IMR-90 (cell line): ENCODE results near the gene AUTS2. TPM values are rescaled to one million over a fixed set of nuclear protein-coding genes. Genes with fewer than 3 reads are reported as not detected.

Source experiments
- ATAC-seq: fragments of 200-7000 bp; cut with Tn5 transposase; 2 replicates; pipeline ENCODE4 v1.9.1; 2020; ENCODE audit warnings: low read depth, mild to moderate bottlenecking, moderate library complexity
- BruUV-seq: library from RNA; stranded (reverse); fragments of 400-500 nt; replicated peaks from 2 replicates; lab custom pipeline; 2021; lab: Mats Ljungman, UMichigan
- CTCF ChIA-PET: fragments of 300-600 bp; formaldehyde crosslinking; extraction: SDS; loops from one replicate; lab custom pipeline; 2021; ENCODE audit warnings: antibody characterized with exemption; lab: Yijun Ruan, JAX
- POLR2A ChIA-PET: fragments of 300-600 bp; sonication (Branson Sonifier 250); formaldehyde crosslinking; loops from one replicate; lab custom pipeline; 2022; ENCODE audit warnings: antibody characterized with exemption; ENCODE audit not compliant: unreplicated experiment; lab: Charles Lee
- DNase-seq: peaks from one replicate; pipeline ENCODE4 v3.0.0; 2013
- H2AFZ ChIP-seq: replicated peaks from 2 replicates; pipeline ENCODE3; 2013; ENCODE audit warnings: low read length, mild to moderate bottlenecking; ENCODE audit not compliant: poor library complexity
- H2AK5ac ChIP-seq: 2 replicates; pipeline ENCODE4 v1.6.1; 2013; ENCODE audit warnings: low read depth, low read length, inconsistent platforms
- H2AK9ac ChIP-seq: replicated peaks from 2 replicates; pipeline ENCODE3; 2013; ENCODE audit warnings: mild to moderate bottlenecking, low read depth, low read length, moderate library complexity; ENCODE audit not compliant: poor library complexity
- H2BK120ac ChIP-seq: 2 replicates; pipeline ENCODE4 v1.6.1; 2013; ENCODE audit warnings: low read depth, low read length, inconsistent platforms
- H2BK15ac ChIP-seq: 3 replicates; pipeline ENCODE4 v1.6.1; 2013; ENCODE audit warnings: low read depth, low read length, inconsistent platforms
- H2BK20ac ChIP-seq: 2 replicates; pipeline ENCODE4 v1.6.1; 2013; ENCODE audit warnings: low read depth, mild to moderate bottlenecking, inconsistent platforms, low read length, moderate library complexity
- H2BK5ac ChIP-seq: 2 replicates; pipeline ENCODE4 v1.6.1; 2013; ENCODE audit warnings: mild to moderate bottlenecking, low read depth, low read length, inconsistent platforms; ENCODE audit not compliant: poor library complexity, severe bottlenecking
- H3K14ac ChIP-seq: replicated peaks from 2 replicates; pipeline ENCODE4 v1.6.1; 2013; ENCODE audit warnings: low read depth, low read length, inconsistent platforms
- H3K18ac ChIP-seq: 2 replicates; pipeline ENCODE4 v1.6.1; 2013; ENCODE audit warnings: low read depth, low read length, control low read depth
- H3K23ac ChIP-seq: 2 replicates; pipeline ENCODE4 v1.6.1; 2013; ENCODE audit warnings: low read depth, low read length, inconsistent platforms
- H3K27ac ChIP-seq: 2 replicates; pipeline ENCODE4 v1.5.1; 2013; ENCODE audit warnings: mild to moderate bottlenecking, control low read depth, low read length; ENCODE audit not compliant: insufficient read depth
- H3K27me3 ChIP-seq: 2 replicates; pipeline ENCODE4 v1.6.1; 2013; ENCODE audit warnings: low read length; ENCODE audit not compliant: control insufficient read depth, insufficient read depth
- H3K36me3 ChIP-seq: 2 replicates; pipeline ENCODE4 v1.6.1; 2013; ENCODE audit warnings: low read length, mixed read lengths; ENCODE audit not compliant: control insufficient read depth, insufficient read depth
- H3K4ac ChIP-seq: 2 replicates; pipeline ENCODE4 v1.6.1; 2013; ENCODE audit warnings: low read depth, low read length, inconsistent platforms
- H3K4me1 ChIP-seq: 2 replicates; pipeline ENCODE4 v1.6.1; 2013; ENCODE audit warnings: low read length, mixed read lengths; ENCODE audit not compliant: control insufficient read depth, insufficient read depth
- H3K4me2 ChIP-seq: 2 replicates; pipeline ENCODE4 v1.6.1; 2013; ENCODE audit warnings: low read depth, mild to moderate bottlenecking, control low read depth, low read length, moderate library complexity
- H3K4me3 ChIP-seq: 2 replicates; pipeline ENCODE4 v1.5.1; 2013; ENCODE audit warnings: low read depth, mild to moderate bottlenecking, control low read depth, low read length, moderate library complexity; ENCODE audit not compliant: insufficient read depth
- H3K56ac ChIP-seq: 2 replicates; pipeline ENCODE4 v1.6.1; 2013; ENCODE audit warnings: low read length, inconsistent platforms; ENCODE audit not compliant: insufficient read depth; ENCODE audit errors: extremely low read depth
- H3K79me1 ChIP-seq, 2 experiments: 2 replicates each; pipeline ENCODE4 v1.6.1; 2013; ENCODE audit warnings: low read length in 2 of 2, inconsistent platforms in 1 of 2, low read depth in 1 of 2
- H3K9ac ChIP-seq: 2 replicates; pipeline ENCODE4 v1.6.1; 2013; ENCODE audit warnings: low read depth, low read length, control low read depth
- H3K9me1 ChIP-seq: 2 replicates; pipeline ENCODE4 v1.6.1; 2013; ENCODE audit warnings: low read length, inconsistent platforms; ENCODE audit not compliant: insufficient read depth
- H3K9me3 ChIP-seq: 2 replicates; pipeline ENCODE4 v1.6.1; 2013; ENCODE audit warnings: low read length; ENCODE audit not compliant: control insufficient read depth, insufficient read depth
- H4K20me1 ChIP-seq: 2 replicates; pipeline ENCODE4 v1.6.1; 2013; ENCODE audit warnings: low read length, inconsistent platforms; ENCODE audit not compliant: insufficient read depth
- H4K5ac ChIP-seq: 2 replicates; pipeline ENCODE4 v1.6.1; 2013; ENCODE audit warnings: mild to moderate bottlenecking, low read depth, low read length, control low read depth
- H4K8ac ChIP-seq, 2 experiments: 2 replicates each; pipeline ENCODE4 v1.6.1; 2013; ENCODE audit warnings: low read depth in 2 of 2, low read length in 2 of 2, control low read depth in 1 of 2, inconsistent platforms in 1 of 2
- H4K91ac ChIP-seq: 2 replicates; pipeline ENCODE4 v1.6.1; 2013; ENCODE audit warnings: low read depth, low read length, inconsistent platforms; ENCODE audit not compliant: insufficient read depth
- BHLHE40 ChIP-seq: fragments of 150-350 bp; IDR thresholded peaks from 2 replicates; pipeline ENCODE4 v1.6.1; 2016; ENCODE audit warnings: mild to moderate bottlenecking, low read depth, low read length
- CEBPB ChIP-seq: IDR thresholded peaks from 2 replicates; pipeline ENCODE4 v1.6.1; 2012; ENCODE audit warnings: low read depth, low read length, improper control_type of control experiment
- CHD1 ChIP-seq: IDR thresholded peaks from 2 replicates; pipeline ENCODE4 v1.6.1; 2012; ENCODE audit warnings: low read depth, low read length, improper control_type of control experiment
- CTCF ChIP-seq: conservative IDR thresholded peaks from 2 replicates; pipeline ENCODE4 v1.5.1; 2012; ENCODE audit warnings: mild to moderate bottlenecking, low read depth, low read length, improper control_type of control experiment
- ELK1 ChIP-seq: fragments of 150-350 bp; IDR thresholded peaks from 2 replicates; pipeline ENCODE4 v1.6.1; 2016; ENCODE audit warnings: low read depth, mild to moderate bottlenecking, low read length, moderate library complexity, borderline replicate concordance
- FOS ChIP-seq: fragments of 150-350 bp; IDR thresholded peaks from 2 replicates; pipeline ENCODE4 v1.6.1; 2016; ENCODE audit warnings: low read depth, low read length
- MAFK ChIP-seq: IDR thresholded peaks from 2 replicates; pipeline ENCODE4 v1.6.1; 2012; ENCODE audit warnings: low read depth, low read length, improper control_type of control experiment
- MAZ ChIP-seq: IDR thresholded peaks from 2 replicates; pipeline ENCODE4 v1.6.1; 2012; ENCODE audit warnings: low read depth, mild to moderate bottlenecking, low read length, improper control_type of control experiment, moderate library complexity, borderline replicate concordance
- MXI1 ChIP-seq: IDR thresholded peaks from 2 replicates; pipeline ENCODE4 v1.6.1; 2012; ENCODE audit warnings: low read depth, mild to moderate bottlenecking, low read length, moderate library complexity, borderline replicate concordance
- NFE2L2 ChIP-seq: fragments of 150-350 bp; IDR thresholded peaks from 2 replicates; pipeline ENCODE4 v1.6.1; 2016; ENCODE audit warnings: low read depth, mild to moderate bottlenecking, low read length
- POLR2A ChIP-seq: IDR thresholded peaks from 2 replicates; pipeline ENCODE4 v1.6.1; 2012; ENCODE audit warnings: mild to moderate bottlenecking, low read depth, low read length
- RAD21 ChIP-seq: IDR thresholded peaks from 2 replicates; pipeline ENCODE4 v1.6.1; 2012; ENCODE audit warnings: low read length, improper control_type of control experiment
- RCOR1 ChIP-seq: IDR thresholded peaks from 2 replicates; pipeline ENCODE4 v1.6.1; 2012; ENCODE audit warnings: mild to moderate bottlenecking, low read length, improper control_type of control experiment; ENCODE audit not compliant: insufficient replicate concordance
- RFX5 ChIP-seq: IDR thresholded peaks from 2 replicates; pipeline ENCODE4 v1.8.0; 2012; ENCODE audit warnings: low read depth, mild to moderate bottlenecking, low read length, moderate library complexity
- SMC3 ChIP-seq: fragments of 150-350 bp; IDR thresholded peaks from 2 replicates; pipeline ENCODE4 v1.6.1; 2016; ENCODE audit warnings: low read depth, mild to moderate bottlenecking, antibody characterized with exemption, low read length, moderate library complexity
- USF2 ChIP-seq: fragments of 150-350 bp; IDR thresholded peaks from 2 replicates; pipeline ENCODE4 v1.6.1; 2017; ENCODE audit warnings: mild to moderate bottlenecking, antibody characterized with exemption, low read length, low read depth
- WGBS, 2 experiments: methylation state at CpG; one replicate each; pipeline versions ENCODE4 v1.1.5 to v1.1.7; 2013; ENCODE audit warnings: missing lambda C conversion rate in 2 of 2; ENCODE audit not compliant: insufficient read length in 1 of 2; ENCODE audit errors: extremely low coverage in 2 of 2; 5-methylcytosine and 5-hydroxymethylcytosine counted together
- dilution Hi-C: fragments of 300-500 bp; cut with HindIII; formaldehyde crosslinking; loops from one replicate; pipeline ENCODE4 v1.14.3; 2018; ENCODE audit warnings: low sequenced_read_pairs; ENCODE audit not compliant: unreplicated experiment
- in situ Hi-C: fragments of 300-500 bp; cut with MboI; formaldehyde crosslinking; loops from 3 replicates; pipeline ENCODE4 v1.14.3; 2019; ENCODE audit warnings: low sequenced_read_pairs, inconsistent platforms, mixed read lengths
- intact Hi-C: fragments of 100-400 bp; cut with micrococcal nuclease; formaldehyde crosslinking; loops from 2 replicates; pipeline ENCODE4 v1.10.0; 2022
- polyA plus RNA-seq, 3 experiments: library from polyadenylated mRNA; depleted of rRNA; stranded (reverse); fragments of >200 nt; gene quantifications; 2 replicates each; pipeline ENCODE4 v1.2.3, GENCODE V29; 2012; ENCODE audit warnings: low replicate concordance in 1 of 3
- total RNA-seq: library from RNA; depleted of rRNA; stranded (reverse); fragments of >200 nt; gene quantifications from 2 replicates; pipeline ENCODE4 v1.2.3, GENCODE V29; 2012

Gene AUTS2
- total and polyA plus RNA-seq, 2 of the 4 experiments (the other 2 are of a cell fraction), result 0.90 to 3.0 TPM

DNA sequence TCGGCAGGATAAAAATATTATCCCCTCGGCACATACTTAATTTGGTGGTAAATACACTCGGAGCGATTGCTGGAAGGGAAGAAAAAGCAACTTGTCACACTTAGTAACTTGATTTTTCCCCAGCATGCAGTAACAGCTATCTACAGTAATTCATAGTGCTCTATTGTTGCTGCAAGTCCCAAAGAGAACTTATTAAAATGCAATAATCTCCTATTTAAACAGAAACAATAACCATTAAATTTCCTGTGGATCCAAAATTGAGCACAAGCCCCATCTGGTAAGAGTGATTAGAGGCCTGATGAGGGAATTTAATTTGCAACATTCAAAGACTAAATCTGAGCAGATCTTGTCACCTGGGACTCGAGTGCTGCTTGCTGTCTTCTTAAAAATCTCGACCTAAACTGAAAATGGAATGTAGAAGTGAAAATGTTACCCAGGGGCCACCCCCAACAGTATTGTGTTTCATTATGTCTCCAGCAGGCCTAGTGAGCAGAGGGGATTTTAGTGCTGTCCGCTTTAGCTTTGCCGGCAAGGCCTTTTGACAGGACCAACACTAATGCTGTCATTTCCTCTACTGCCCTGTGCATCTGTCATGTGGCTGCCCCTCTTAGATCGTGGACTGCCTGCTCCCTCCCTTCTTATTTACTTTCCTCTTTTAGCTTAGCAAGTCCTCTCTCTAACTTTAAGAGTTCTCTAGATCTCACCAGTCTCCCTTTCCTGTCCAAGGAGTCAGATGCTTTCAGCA is 639.7 kb downstream of the AUTS2 start:
- 26% methylated on average over 3 of the region's 9 CpGs; no CpG with 5 or more reads in 1 of the 2 experiments for WGBS, 2 experiments
- no peak overlapping the region for H2BK5ac ChIP-seq
- intact Hi-C loops (no loop called here), dilution Hi-C loops (no loop called here), in situ Hi-C loops (no loop called here)
- no peak overlapping the region for H3K23ac ChIP-seq
- no peak overlapping the region for H2AK9ac ChIP-seq
- H3K9ac ChIP-seq, result no peak overlapping the region
- H3K9me3 ChIP-seq, result peaks cover 2% of the 10 kb centered on the region; the same call in 1 of the 2 replicates
- no peak overlapping the region for H3K4ac ChIP-seq
- no peaks in the 10 kb centered on the region for H4K20me1 ChIP-seq
- no peaks in the 10 kb centered on the region for H3K9me1 ChIP-seq
- no peak overlapping the region for H2BK20ac ChIP-seq
- no peaks in the 10 kb centered on the region for H3K79me1 ChIP-seq
- no peaks in the 10 kb centered on the region for H3K36me3 ChIP-seq
- H2AK5ac ChIP-seq, result no peak overlapping the region
- no peak overlapping the region for H4K8ac ChIP-seq
- CTCF ChIA-PET, result no interaction called here
- H2AFZ ChIP-seq, result no peak overlapping the region
- no peak overlapping the region for H2BK120ac ChIP-seq
- H3K4me2 ChIP-seq, result no peak overlapping the region
- no peak overlapping the region for H3K18ac ChIP-seq
- no peak overlapping the region for H3K14ac ChIP-seq
- H3K4me3 ChIP-seq, result no peak overlapping the region
- H3K4me1 ChIP-seq, result no peaks in the 10 kb centered on the region
- ATAC-seq (no peak), DNase-seq (no peak)
- no peaks in the 10 kb centered on the region for H3K27me3 ChIP-seq
- no peak overlapping the region for H2BK15ac ChIP-seq
- POLR2A ChIA-PET, result no interaction called here
- no peak overlapping the region for H4K5ac ChIP-seq
- H3K56ac ChIP-seq, result no peak overlapping the region
- no peak overlapping the region for H4K91ac ChIP-seq
- TF ChIP-seq CEBPB, result no peak
- no peak for TF ChIP-seq MAFK
- no peak for TF ChIP-seq USF2
- TF ChIP-seq SMC3, result no peak
- TF ChIP-seq RAD21, result no peak
- TF ChIP-seq ELK1, result no peak
- no peak for TF ChIP-seq BHLHE40
- TF ChIP-seq NFE2L2, result no peak
- TF ChIP-seq MXI1, result no peak
- no peak for TF ChIP-seq FOS
- TF ChIP-seq CHD1, result no peak
- no peak for TF ChIP-seq POLR2A
- TF ChIP-seq RCOR1, result no peak
- TF ChIP-seq CTCF, result no peak
- TF ChIP-seq RFX5, result no peak
- no peak for TF ChIP-seq MAZ
- BruUV-seq, result no TSS peak
- no peak overlapping the region for H3K27ac ChIP-seq
